Neuronal stem cell (in vitro differentiated cells): Measurements from ENCODE around the gene LRMDA.
A peak's percentile ranks its signal among the peaks of the same experiment; 100 is the strongest.
"Not testable (repeated sequence)": the region's sequence is repeated elsewhere in the genome, so short reads cannot be mapped to it uniquely, and the experiment has no call there.

ENCODE experiments used
- DNase-seq: peaks from one replicate; pipeline ENCODE4 v3.0.0-alpha.2; 2013; ENCODE audit warnings: low spot score
- H2AFZ ChIP-seq: one replicate; pipeline ENCODE4 v1.6.1; 2013; ENCODE audit warnings: mild to moderate bottlenecking, low read length, inconsistent platforms
- H2AK5ac ChIP-seq: 2 replicates; pipeline ENCODE4 v1.6.1; 2013; ENCODE audit warnings: low read depth, mild to moderate bottlenecking, inconsistent platforms, low read length, moderate library complexity, mixed read lengths
- H2BK120ac ChIP-seq: 2 replicates; pipeline ENCODE4 v1.6.1; 2013; ENCODE audit warnings: low read depth, mild to moderate bottlenecking, inconsistent platforms, low read length, moderate library complexity, mixed read lengths
- H2BK12ac ChIP-seq: one replicate; pipeline ENCODE4 v1.6.1; 2013; ENCODE audit warnings: low read length, inconsistent platforms
- H2BK15ac ChIP-seq: 2 replicates; pipeline ENCODE4 v1.6.1; 2013; ENCODE audit warnings: mild to moderate bottlenecking, low read length, inconsistent platforms, mixed read lengths
- H2BK5ac ChIP-seq: one replicate; pipeline ENCODE4 v1.6.1; 2013; ENCODE audit warnings: inconsistent platforms, mild to moderate bottlenecking, low read length, moderate library complexity
- H3K14ac ChIP-seq: one replicate; pipeline ENCODE4 v1.6.1; 2013; ENCODE audit warnings: low read length, inconsistent platforms
- H3K18ac ChIP-seq: 2 replicates; pipeline ENCODE4 v1.6.1; 2013; ENCODE audit warnings: low read length, inconsistent platforms
- H3K23ac ChIP-seq: 2 replicates; pipeline ENCODE4 v1.6.1; 2013; ENCODE audit warnings: low read depth, mild to moderate bottlenecking, mixed read lengths, low read length, inconsistent platforms; ENCODE audit not compliant: poor library complexity
- H3K27ac ChIP-seq: replicated peaks from 3 replicates; pipeline ENCODE4 v1.5.1; 2013; ENCODE audit warnings: low read length, inconsistent platforms
- H3K27me3 ChIP-seq, 3 experiments: 2 replicates each; pipeline ENCODE4 v1.6.1; 2013; ENCODE audit warnings: low read length in 3 of 3, mild to moderate bottlenecking in 2 of 3, inconsistent platforms in 1 of 3, low read depth in 1 of 3, mixed read lengths in 1 of 3, moderate library complexity in 1 of 3; ENCODE audit not compliant: control insufficient read depth in 3 of 3, insufficient read depth in 3 of 3
- H3K36me3 ChIP-seq, 2 donors: replicated peaks in 1 of 2; 2 replicates each; pipeline ENCODE4 v1.6.1; 2013; ENCODE audit warnings: low read length in 2 of 2; ENCODE audit not compliant: control insufficient read depth in 2 of 2, insufficient read depth in 2 of 2
- H3K4ac ChIP-seq: 2 replicates; pipeline ENCODE4 v1.6.1; 2013; ENCODE audit warnings: inconsistent platforms, mild to moderate bottlenecking, low read length, moderate library complexity
- H3K4me1 ChIP-seq, 2 donors: 1 replicate in 1 of 2; 2 replicates in 1 of 2; pipeline ENCODE4 v1.6.1; 2013; ENCODE audit warnings: low read length in 2 of 2, low read depth in 1 of 2; ENCODE audit not compliant: control insufficient read depth in 2 of 2, insufficient read depth in 1 of 2
- H3K4me2 ChIP-seq: one replicate; pipeline ENCODE4 v1.6.1; 2013; ENCODE audit warnings: mild to moderate bottlenecking, low read length, inconsistent platforms; ENCODE audit not compliant: insufficient read depth, poor library complexity, severe bottlenecking
- H3K4me3 ChIP-seq, 2 donors: 2 replicates each; pipeline ENCODE4 v1.5.1; 2013; ENCODE audit warnings: low read length in 2 of 2, mild to moderate bottlenecking in 2 of 2, inconsistent platforms in 1 of 2, moderate library complexity in 1 of 2
- H3K79me1 ChIP-seq: one replicate; pipeline ENCODE4 v1.6.1; 2013; ENCODE audit warnings: low read depth, mild to moderate bottlenecking, inconsistent platforms, low read length, moderate library complexity
- H3K9ac ChIP-seq: one replicate; pipeline ENCODE4 v1.6.1; 2013; ENCODE audit warnings: mild to moderate bottlenecking, low read depth, low read length, inconsistent platforms; ENCODE audit not compliant: poor library complexity
- H3K9me3 ChIP-seq, 2 donors: replicated peaks in 1 of 2; 2 replicates each; pipeline versions ENCODE3 to v1.6.1; 2013; ENCODE audit warnings: low read length in 2 of 2, mild to moderate bottlenecking in 2 of 2, inconsistent platforms in 1 of 2, low read depth in 1 of 2, mixed read lengths in 1 of 2, moderate library complexity in 1 of 2; ENCODE audit not compliant: control insufficient read depth in 2 of 2, insufficient read depth in 1 of 2
- H4K8ac ChIP-seq: one replicate; pipeline ENCODE4 v1.6.1; 2013; ENCODE audit warnings: low read depth, mild to moderate bottlenecking, inconsistent platforms, low read length, moderate library complexity
- H4K91ac ChIP-seq: one replicate; pipeline ENCODE4 v1.6.1; 2013; ENCODE audit warnings: low read length, low read depth, mild to moderate bottlenecking, inconsistent platforms; ENCODE audit not compliant: poor library complexity
- WGBS, 2 donors: extraction: QIAGEN DNeasy Blood & Tissue Kit; methylation state at CpG; one replicate each; pipeline ENCODE4 v1.1.7; 2013; ENCODE audit warnings: missing lambda C conversion rate in 2 of 2, mixed read lengths in 1 of 2; ENCODE audit not compliant: insufficient read length in 2 of 2, insufficient replicate concordance in 1 of 2; ENCODE audit errors: extremely low coverage in 2 of 2; 5-methylcytosine and 5-hydroxymethylcytosine counted together

LRMDA gene

DNA sequence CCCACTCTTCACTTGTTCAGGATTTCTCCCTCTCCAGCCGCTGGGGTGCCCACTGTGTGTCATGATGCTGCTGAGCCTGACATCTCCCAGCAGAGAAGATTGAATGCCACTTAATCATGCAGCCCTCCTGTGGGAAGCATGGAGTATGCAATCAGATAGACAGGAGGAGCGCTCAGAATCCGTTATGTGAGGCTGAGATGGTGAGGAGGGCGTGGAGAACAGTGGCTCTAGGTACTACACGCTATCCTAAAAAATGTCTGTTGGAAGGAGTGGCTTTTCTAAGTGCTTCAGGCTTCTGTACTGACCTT, 334.3 kb downstream of the LRMDA start:
- Histone ChIP-seq H2BK120ac (no peak overlapping the region), H2BK5ac (no peak overlapping the region), H3K4me3 (no peak overlapping the region), H3K79me1 (no peaks in the 10 kb centered on the region), H3K36me3 (no peaks in the 10 kb centered on the region), H2BK15ac (no peak overlapping the region), H2BK12ac (no peak overlapping the region), H3K27me3 (no peaks in the 10 kb centered on the region), H2AFZ (no peak overlapping the region), H2AK5ac (no peak overlapping the region), H3K23ac (no peak overlapping the region), H3K27ac (peak overlapping the region; percentile 3), H3K9me3 (no peaks in the 10 kb centered on the region), H3K14ac (no peak overlapping the region), H3K4me2 (no peak overlapping the region), H3K9ac (no peak overlapping the region), H4K8ac (no peak overlapping the region), H3K18ac (peak overlapping the region; percentile 2), H3K4ac (no peak overlapping the region), H3K4me1 (peaks cover 8 to 15% of the 10 kb centered on the region in 2 donors), H4K91ac (no peak overlapping the region)
- WGBS, 2 donors = no CpG with 5 or more reads among the region's 5 CpGs
- no peak for DNase-seq

DNA sequence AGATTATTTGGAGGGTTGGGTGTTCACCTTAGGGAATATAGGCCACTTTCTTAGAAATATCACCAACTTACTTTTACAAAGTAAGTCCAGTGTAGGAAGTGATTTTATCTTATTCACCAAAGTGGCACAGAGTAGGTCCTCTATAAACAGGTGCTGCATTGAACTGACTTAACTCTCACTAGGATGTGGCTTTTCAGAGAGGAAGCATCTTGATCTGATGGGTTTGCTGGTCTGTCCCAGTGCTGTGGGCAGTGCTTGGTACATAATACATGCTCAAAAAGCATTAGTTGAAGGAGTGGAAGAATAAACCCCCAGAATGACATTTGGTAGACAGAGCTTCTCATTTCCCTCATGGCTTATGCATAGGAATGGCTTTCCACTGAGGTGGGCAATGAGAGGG, 334.7 kb downstream of the LRMDA start:
- Histone ChIP-seq H2BK120ac (no peak overlapping the region), H3K4me3 (no peak overlapping the region), H3K14ac (no peak overlapping the region), H3K4me1 (peaks cover 8 to 15% of the 10 kb centered on the region in 2 donors), H2BK5ac (no peak overlapping the region), H3K9ac (no peak overlapping the region), H3K27ac (no peak overlapping the region), H2AFZ (no peak overlapping the region), H3K23ac (no peak overlapping the region), H3K4me2 (no peak overlapping the region), H3K36me3 (no peaks in the 10 kb centered on the region), H2BK15ac (no peak overlapping the region), H3K4ac (no peak overlapping the region), H3K27me3 (no peaks in the 10 kb centered on the region), H4K91ac (no peak overlapping the region), H4K8ac (no peak overlapping the region), H2AK5ac (no peak overlapping the region), H3K18ac (no peak overlapping the region), H3K79me1 (no peaks in the 10 kb centered on the region), H2BK12ac (no peak overlapping the region), H3K9me3 (no peaks in the 10 kb centered on the region)
- DNase-seq = no peak

DNA sequence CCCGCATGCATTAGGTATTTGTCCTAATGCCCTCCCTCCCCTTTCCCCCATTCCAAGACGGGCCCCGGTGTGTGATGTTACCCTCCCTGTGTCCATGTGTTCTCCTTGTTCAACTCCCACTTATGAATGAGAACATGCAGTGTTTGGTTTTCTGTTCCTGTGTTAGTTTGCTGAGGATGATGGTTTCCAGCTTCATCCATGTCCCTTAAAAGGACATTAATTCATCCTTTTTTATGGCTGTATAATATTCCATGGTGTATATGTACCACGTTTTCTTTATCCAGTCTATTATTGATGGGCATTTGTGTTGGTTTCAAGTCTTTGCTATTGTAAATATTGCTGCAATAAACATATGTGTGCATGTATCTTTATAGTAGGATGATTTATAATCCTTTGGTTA, 335.3 kb downstream of the LRMDA start:
- H2AK5ac ChIP-seq, H2AFZ ChIP-seq, H3K9ac ChIP-seq, H3K4ac ChIP-seq, H3K14ac ChIP-seq, H3K27ac ChIP-seq, H3K4me3 ChIP-seq, H3K36me3 ChIP-seq, H3K79me1 ChIP-seq, H2BK15ac ChIP-seq, H3K4me2 ChIP-seq, H2BK5ac ChIP-seq, H3K9me3 ChIP-seq, H3K18ac ChIP-seq, H3K27me3 ChIP-seq, H3K23ac ChIP-seq, H2BK12ac ChIP-seq, H2BK120ac ChIP-seq, H4K91ac ChIP-seq, H4K8ac ChIP-seq, DNase-seq: not testable (repeated sequence)
- WGBS, 2 donors = no CpG with 5 or more reads among the region's 4 CpGs
- peaks cover 8 to 15% of the 10 kb centered on the region in 2 donors for H3K4me1 ChIP-seq

DNA sequence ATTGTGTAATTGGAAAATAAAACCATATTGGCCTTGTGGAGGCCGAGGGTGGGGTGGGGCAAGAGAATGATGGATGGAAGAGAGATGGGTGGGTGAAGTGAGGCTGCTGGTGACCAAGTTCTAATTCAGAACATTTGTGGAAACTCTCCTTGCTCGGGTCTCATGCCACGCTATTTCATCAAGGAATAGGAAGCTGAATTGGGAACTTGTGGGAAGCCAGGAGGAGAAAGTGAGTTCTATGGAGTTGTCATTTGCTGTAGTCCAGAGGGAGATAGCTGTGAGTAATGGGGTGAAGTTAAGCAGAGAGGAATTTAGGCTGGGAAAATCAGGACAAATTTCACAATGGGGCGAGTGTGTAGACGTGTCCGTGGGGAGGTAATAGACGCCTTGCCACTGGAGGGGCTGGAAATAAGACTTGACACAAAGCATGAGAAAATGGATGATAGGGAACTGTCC, 339.2 kb downstream of the LRMDA start:
- H3K9ac ChIP-seq = no peak overlapping the region
- H3K23ac ChIP-seq = no peak overlapping the region
- no peak overlapping the region for H4K8ac ChIP-seq
- WGBS, 2 donors = no CpG with 5 or more reads among the region's 7 CpGs
- H2BK5ac ChIP-seq = no peak overlapping the region
- H3K4me1 ChIP-seq = peaks cover under 1 to 3% of the 10 kb centered on the region in 2 donors
- no peak overlapping the region for H2BK12ac ChIP-seq
- no peaks in the 10 kb centered on the region for H3K36me3 ChIP-seq
- H3K4ac ChIP-seq = no peak overlapping the region
- no peak overlapping the region for H3K4me3 ChIP-seq
- no peak for DNase-seq
- H4K91ac ChIP-seq = no peak overlapping the region
- no peaks in the 10 kb centered on the region for H3K27me3 ChIP-seq
- H3K14ac ChIP-seq = no peak overlapping the region
- H2AK5ac ChIP-seq = no peak overlapping the region
- no peak overlapping the region for H2BK15ac ChIP-seq
- H2AFZ ChIP-seq = no peak overlapping the region
- no peak overlapping the region for H3K4me2 ChIP-seq
- H3K9me3 ChIP-seq = no peaks in the 10 kb centered on the region
- no peak overlapping the region for H3K18ac ChIP-seq
- no peak overlapping the region for H3K27ac ChIP-seq
- no peak overlapping the region for H2BK120ac ChIP-seq
- H3K79me1 ChIP-seq = no peaks in the 10 kb centered on the region
